Medulla oblongata (tissue), 1 donor: Measurements from ENCODE around the gene TMEM259.
"Not testable (repeated sequence)": the region's sequence is repeated elsewhere in the genome, so short reads cannot be mapped to it uniquely, and the experiment has no call there.

Source experiments
- DNase-seq: peaks from one replicate; pipeline ENCODE4 v3.0.0-alpha.2; 2015; ENCODE audit errors: extremely low spot score

Gene TMEM259

DNA sequence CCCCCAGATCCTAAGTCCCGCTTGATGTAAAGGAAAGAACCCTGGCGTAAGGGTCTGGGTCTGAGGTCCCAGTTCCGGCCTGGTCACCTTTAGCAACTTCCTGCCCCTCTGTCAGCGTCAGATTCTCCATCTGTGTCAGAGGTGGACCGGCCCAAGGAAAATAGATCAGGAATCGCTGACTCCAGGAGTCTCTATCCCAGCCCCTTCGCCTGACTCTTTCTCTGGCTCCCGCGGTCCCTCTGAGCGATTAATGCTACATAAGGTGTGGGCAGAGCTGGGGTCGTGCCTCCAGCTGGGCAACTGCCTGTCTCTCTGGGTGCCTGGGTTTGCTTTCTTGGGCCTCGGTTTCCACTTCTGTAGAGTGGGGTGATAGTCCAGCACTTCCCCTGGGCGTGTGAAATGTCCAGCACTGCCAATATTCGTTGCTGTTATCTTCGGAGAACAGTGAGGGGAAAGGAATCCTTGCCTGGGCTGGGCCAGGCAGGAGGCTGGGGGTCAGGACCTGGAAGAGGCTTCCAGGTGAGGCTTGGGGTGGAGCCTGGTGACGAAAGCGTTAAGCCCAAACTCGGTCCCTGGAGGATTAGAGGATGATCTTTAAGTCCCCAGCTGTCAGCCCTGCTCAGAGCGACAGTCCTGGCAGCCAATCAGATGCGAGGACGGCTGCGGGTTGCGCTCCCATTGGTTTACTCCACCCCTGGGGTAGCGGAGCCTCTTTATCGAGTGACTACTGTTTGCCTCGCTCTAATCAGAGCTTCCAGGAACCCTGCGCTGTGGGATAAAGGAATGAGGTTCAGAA is 19.8 kb upstream of the TMEM259 start:
- peak; percentile 93 for DNase-seq

DNA sequence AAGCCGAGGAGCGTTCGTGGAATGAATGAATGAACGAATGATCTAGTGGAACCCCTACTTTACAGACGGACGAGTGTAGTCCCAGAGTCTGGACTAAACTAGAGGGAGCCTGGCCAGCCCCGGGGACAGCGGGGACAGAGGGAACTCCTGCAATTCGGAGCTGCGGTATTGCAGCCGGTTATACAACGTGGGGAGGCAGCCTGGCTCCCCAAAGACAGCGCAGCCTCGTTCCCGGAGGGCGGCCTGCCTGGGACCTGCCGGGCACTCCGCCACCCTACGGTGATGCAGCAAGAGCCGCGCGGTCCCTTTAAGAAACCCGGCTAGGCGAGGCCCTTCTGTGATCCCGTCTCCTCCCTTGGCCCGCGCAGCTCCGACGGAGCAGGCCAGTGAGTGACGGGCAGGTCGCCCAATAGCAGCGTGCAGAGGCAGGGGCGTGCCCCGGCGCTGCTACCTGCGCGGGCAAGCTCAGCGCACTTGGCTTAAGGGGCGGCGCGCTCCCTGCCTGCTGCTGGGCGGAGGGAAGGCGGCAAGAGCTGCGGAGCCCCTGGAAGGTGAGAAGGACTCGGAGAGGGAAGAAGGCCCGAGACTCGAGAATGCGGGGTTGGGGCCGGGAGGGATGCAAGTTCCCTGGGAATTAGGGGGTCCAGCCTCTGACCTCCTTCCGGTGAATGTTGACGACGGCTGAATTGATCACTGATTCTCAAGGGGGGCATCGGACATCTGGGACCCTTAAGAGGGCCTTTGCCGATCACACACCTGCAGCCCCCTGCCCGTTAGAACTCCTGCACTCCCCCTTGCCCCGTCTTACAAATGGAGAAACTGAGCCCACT is 18.9 kb upstream of the TMEM259 start, which contains the start of gene ABCA7:
Gene ABCA7, plus strand, starts transcription at position 462 of the 830 bp plus-strand sequence. CDS start 1,255 bp downstream, outside the sequence.
- DNase-seq: peak; percentile 94

DNA sequence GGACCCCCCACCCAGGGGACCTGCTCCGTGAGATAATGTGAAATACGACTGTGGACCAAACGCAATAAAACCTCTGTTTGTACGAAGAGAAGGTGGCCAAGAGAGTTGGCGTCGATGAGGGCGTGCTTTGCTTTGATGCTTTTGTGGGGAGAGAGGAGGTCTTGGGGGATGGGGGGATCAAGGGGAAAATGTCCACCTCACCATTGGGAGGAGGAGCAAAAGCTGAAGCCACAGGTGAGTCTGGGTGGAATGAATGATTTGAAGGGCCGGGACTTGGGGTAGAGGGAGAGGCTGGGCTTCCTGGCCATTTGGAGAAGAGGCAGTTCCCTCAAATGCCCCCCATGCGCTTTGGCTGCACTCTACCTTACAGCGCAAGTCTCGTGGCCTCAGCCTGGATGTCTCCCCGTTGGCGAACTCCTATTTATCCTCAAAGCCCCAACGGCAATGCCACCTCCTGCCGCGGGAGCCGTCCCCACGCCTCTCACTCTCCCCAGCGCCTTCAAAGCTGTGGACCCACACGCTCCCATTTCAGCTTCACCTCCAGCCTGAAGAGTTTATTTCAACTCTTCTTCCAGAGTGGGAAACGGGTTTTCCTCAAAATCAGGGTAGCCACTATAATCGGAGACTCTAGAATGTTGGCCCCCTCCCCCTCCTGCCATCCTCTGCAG is 18.2 kb upstream of the TMEM259 start:
- no peak for DNase-seq

DNA sequence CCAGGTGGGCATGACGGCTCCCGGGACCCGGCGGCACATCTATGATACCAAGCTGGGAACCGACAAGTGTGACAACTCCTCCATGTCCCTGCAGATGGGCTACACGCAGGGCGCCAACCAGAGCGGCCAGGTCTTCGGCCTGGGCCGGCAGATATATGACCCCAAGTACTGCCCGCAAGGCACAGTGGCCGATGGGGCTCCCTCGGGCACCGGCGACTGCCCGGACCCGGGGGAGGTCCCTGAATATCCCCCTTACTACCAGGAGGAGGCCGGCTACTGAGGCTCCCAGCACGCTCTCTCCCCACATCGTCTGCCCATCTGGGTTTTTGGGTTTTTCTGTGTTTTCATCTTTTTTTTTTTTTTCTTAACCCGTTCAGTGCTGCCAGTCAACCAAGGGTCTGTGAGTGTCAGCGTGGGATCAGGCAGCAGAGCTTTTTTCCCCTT is 16.7 kb upstream of the TMEM259 start:
- no peak for DNase-seq

DNA sequence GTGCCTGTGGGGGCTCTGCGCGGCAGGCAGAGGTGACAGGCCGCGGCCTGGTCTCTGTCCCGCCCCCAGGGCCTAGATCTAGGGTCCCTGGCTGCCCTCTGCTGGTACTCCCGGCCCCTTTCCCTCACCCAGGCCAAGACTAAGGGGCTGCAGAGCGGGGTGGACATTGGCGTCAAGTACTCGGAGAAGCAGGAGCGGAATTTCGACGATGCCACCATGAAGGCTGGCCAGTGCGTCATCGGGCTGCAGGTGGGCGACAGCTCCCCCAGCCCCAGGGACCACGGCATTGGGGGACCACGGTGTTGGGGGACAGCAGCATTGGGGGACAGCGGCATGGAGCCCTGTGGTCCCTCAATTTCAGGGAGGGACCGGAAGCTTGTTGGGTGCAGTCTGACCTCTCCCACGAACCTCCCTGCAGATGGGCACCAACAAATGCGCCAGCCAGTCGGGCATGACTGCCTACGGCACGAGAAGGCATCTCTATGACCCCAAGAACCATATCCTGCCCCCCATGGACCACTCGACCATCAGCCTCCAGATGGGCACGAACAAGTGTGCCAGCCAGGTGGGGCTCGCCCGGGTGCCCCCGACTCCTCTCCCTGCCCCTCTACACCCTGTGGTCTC is 15.2 kb upstream of the TMEM259 start:
- DNase-seq: no peak

DNA sequence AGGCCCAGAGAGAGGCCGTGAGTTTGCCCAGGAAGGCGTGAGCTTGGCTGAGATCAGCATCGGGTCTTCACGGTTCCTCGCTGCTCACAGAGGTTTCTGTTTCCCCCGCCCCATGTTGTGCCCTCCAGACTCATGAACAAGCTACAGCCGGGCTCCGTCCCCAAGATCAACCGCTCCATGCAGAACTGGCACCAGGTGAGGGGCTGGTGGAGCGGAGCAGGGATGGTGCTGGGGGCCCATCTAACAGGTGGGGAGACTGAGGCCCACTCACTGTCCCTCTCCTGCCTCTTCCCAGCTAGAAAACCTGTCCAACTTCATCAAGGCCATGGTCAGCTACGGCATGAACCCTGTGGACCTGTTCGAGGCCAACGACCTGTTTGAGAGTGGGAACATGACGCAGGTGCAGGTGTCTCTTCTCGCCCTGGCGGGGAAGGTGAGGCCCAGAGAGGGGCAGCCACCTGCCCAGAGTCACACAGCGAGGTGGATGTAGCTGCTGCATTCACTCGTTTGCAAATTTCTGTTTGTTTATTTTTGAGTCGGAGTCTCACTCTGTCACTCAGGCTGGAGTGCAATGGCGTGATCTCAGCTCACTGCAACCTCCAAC is 11.4 kb upstream of the TMEM259 start:
- DNase-seq: no peak

DNA sequence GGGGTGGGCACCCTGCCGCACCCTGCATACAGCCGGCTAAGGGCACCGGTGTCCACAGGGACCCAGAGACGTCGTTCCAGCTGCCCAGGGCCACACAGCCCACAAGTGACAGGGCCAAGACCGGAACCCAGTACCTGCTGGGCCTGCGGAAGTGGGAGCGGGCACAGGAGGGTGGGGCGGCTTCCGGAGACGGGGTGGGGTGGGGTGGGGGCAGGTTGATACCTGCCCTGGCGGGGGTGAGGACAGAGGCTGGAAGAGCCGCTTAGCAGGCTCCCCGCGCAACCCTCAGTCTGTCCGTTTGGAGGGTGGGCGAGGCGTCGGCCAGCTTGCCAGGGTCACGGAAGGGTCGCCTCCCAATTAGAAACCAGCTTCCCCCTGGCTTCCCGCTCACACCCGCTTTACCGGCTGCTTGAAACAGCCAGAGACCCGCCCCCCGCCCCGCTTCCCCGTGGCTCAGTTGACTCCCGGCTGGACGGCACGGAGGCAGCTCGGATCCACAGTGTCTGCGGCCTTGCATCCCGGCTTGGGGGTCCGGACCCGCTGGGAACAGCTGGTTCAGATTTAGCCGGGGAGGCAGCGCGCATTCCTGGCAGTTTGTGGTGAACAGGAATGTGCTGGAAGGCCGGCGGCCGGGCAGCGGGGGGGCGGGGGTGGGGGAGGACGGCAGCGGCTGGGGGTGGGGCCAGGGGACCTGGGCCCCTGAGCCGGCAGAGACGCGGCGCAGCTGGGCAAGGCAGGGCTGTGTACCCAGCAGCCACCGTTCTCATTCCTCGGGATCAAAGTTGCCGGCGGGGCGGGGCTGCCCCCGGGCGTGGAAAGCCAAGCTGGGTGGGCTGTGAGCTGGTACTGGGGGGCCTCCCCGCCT is 7.4 kb upstream of the TMEM259 start:
- DNase-seq: no peak

DNA sequence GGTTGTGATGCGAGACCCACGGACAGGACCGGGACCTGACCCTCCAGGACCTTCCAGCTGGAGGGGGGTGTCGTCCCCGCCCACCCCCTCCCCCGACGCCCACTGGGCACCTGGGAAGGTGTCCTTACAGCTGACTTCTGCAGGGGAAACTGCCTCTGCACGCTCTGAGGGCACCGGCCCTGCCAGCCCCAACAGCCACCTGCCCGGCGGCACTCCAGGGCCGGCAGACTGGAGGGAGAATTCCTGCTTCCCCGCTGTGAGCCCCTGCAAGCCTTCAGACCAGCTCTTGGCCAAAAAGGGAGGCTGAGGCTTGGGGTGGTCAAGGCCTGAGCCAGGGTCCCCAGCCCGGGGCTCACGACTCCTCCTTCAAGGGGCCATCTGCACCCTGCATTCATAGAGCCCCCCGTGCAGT is 6.7 kb upstream of the TMEM259 start:
- no peak for DNase-seq

DNA sequence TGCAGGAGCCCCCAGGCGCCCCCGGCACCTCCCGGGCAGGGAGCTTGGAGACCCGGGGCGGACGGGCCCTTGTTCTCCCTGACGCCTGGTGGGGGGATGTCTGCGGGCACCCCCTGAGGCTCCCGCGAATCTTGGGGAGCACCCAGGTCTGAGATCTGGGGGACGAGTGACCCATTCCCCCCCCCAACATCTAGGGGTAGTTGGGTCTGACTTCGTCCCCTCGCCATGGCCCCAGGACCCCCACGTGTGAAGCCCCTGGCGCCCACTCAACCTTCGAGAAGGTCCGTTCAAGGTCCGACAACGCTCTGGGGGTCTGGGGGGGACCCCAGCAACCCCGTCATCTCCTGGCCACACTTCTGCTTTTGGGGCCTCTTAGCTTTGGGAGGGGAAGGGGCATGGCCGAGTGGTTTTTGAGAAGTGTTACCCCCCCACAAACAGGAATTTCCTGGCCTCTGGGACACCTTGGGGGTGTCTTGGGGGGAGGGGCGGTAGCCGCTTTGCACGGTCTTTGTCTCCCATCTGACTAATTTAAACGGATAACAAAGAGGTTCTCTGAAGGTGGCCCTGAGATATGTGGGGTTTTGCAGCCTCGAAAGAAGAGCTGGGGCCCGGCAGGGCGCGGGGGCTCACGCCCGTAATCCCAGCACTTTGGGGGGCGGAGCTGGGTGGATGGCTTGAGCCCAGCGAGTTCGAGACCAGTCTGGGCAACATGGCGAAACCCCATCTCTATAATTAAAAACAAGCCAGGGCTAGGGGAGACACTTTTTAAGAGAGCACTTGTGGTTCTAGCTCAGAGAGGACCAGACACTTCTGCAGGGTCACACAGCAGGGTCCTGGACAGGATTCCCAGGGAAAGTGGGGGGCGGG is 6.1 kb upstream of the TMEM259 start:
- DNase-seq: no peak

DNA sequence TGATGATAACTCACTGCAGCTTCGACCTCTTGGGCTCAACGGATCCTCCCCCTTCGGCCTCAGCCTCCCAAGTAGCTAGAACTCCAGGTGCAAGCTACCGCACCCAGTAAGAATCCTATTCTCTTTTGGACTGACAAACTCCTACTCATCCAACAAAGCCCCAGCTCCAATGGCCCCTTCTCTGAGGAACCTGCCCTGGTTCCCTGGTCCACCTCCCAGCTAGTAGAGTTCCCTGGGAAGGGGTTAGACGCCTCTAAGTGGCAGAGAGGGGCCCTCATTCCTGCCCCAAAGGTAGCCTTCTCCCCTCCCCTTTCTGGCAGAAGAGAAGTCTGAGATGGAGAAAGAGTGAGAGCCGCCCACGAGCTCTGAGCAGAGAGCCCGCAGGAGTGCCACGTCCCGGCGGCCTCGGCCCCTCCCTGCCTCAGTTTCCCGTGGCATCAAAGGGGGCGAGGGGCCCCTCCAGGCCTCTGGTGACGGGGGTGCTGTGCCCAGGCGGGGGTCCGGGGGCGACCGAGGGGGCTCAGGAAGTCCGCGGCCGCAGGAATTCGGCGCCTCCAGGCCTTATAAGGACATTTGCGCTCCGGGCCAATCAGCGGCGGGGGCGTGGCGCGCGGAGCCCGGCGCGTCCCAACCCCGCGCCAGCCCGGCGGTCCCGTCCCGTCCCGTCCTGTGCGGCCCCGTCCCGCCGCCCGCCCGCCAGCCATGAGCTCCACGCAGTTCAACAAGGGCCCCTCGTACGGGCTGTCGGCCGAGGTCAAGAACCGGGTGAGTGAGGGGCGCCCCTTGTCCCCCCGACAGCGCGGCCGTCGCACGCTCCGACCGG is 5.2 kb upstream of the TMEM259 start, which contains the start of gene CNN2:
Gene CNN2, plus strand, starts transcription at position 649 of the 823 bp plus-strand sequence. Its CDS starts 54 bp downstream, at position 703.
- no peak for DNase-seq

DNA sequence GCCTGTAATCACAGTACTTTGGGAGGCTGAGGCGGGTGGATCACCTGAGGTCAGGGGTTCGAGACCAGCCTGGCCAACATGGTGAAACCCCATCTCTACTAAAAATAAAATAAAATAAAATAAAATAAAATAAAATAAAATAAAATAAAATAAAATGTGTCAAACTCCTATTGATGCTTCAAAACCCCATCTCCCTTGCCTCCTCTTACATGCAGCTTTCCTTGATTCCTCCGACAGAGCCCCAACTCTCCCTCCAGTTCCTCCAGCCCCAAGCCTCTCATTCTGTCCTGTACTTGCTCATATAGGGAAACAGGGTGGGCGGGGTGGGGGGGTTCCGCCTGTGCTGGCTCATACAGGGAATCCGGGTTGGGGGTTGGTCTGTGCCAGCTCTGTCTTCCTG is 4.2 kb upstream of the TMEM259 start:
- not testable (repeated sequence) for DNase-seq

DNA sequence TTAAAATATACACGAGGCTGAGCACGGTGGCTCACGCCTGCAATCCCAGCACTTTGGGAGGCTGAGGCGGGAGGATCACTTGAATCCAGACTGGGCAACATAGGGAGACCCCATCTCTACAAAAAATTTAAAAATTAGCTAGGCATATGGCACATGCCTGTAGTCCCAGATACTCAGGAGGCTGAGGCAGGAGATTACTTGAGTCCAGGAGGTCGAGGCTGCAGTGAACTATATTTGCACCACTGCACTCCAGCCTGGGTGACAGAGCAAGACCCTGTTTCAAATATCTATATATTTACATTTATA is 2.9 kb upstream of the TMEM259 start:
- not testable (repeated sequence) for DNase-seq

DNA sequence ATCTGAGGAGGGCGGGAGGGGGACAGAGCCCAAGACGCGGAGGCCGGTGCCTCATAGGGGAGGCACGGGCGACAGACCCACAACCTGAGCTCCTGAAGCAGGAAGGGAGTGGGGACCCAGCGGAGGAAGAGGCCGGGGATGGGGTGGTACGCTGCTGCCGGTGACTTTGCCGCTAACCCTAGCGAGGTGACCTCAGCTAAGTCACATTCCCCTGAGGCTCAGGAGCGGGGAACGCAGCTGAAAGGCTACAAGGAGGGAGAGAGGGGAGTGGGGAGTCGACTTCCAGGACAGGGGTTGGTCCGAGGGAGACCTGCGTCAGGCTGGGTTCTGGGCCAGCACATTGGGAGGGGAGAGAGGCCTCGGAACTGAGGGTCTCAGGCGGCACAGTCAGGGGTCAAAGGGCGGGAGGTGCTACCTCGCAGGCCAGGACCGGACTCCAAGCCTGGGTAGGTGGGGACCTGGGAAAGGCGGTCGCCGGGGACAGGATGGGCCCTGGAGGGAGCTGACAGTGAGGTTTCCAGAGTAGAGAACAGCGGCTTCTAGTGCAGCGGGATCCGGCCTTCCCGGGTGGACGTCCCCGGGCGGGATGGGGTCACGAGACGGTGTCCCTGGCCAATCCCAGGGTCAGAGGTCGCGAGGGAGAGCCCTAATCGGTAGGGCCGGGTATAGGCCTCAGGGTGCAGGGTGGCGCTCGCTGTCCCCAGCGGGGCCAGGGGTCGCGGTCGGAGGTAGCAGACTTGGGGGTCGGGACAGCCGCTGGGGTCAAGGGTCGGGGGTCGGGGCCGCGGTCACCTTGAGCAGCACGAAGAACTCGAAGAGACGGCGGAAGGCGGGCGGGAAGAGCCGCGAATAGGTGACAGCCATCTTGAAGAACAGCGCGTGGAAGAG is 699 bp downstream of the TMEM259 start:
- DNase-seq: no peak

DNA sequence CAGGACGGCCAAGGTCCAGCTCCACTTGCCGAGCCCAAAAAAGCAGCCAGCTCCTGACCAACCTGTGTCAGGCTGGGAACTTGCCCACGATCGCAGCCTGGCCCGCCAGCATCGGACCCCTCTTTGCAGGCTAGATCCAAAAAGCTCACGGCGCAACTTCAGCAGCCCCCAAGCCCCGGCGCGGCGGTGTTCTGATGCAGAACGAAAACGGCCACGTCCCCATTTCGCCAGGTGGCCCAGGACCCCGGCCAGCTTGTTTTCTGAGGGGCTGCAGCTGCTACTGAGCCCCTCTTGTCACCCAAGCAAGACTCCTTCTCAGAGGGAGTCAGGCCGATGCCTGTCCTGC is 1.3 kb downstream of the TMEM259 start:
- no peak for DNase-seq

DNA sequence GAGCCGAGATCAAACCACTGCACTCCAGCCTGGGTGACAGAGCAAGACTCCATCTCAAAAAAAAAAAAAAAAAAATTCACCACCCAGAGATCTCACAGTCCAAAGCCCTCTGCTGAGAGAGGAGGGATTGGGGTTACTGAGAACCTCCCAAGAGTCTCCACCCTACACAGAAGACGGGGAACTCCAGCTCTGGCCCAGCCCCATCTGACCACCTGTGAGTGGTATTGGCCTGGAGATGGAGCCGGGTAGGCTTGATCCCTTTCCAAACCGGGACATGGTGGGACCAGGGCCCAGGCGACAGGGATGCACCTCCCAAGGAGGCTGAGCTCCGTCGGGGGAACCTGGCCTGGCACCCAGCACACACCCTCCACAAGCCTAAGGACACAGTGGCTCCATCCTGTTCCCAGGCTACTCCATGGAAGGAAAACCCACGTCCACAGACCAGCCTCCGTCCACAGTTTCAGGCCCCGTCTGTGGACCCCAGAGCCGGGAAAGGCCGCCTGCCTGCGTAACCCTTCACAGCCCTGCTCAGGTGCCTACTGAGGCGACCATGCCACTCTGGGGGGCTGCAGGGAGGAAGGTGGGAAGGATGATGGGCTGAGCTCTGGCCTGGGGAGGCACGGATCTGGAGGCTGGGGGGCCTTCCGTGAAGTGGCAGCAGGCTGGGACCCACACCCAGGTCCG is 1.8 kb downstream of the TMEM259 start:
- no peak for DNase-seq

DNA sequence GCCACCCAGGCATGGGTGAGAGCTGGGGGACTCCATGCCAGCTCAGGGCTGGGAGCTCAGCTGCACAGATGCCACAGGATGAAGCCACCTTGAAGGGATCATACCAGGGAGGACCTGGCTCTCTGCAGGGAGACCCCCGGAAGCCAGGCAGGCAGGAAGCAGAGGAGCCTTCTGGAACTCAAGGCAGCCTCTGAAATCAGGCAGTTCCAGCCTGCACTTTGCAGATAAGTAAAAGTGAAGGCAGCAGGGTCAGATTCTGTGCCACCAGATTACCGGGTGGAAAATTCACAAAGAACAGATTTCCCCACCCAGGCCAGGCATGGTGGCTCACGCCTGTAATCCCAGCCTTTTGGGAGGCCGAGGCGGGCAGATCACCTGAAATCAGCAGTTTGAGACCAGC is 2.5 kb downstream of the TMEM259 start:
- DNase-seq: no peak

DNA sequence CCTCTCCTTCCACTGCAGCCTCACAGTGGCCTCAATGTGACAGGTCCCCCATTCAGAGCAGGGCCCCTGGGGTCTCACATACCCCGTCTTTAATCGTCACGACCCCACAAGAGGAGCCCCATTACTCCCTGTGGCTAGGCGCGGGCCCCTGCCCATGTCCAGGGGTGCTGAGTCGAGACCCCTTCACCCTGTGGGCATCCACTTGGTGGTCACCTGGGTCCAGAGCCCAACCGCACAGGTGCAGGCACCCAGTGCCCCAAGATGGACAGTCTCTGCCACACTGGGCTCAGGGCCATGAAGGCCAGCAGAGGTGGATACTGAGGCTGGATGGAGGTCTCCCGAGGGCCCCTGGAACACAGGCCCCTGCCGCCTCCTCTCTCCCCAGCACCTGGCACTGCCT is 3.0 kb downstream of the TMEM259 start:
- DNase-seq: no peak
